ENCODE measurements around the gene MYL9.

The MYL9 gene

DNA sequence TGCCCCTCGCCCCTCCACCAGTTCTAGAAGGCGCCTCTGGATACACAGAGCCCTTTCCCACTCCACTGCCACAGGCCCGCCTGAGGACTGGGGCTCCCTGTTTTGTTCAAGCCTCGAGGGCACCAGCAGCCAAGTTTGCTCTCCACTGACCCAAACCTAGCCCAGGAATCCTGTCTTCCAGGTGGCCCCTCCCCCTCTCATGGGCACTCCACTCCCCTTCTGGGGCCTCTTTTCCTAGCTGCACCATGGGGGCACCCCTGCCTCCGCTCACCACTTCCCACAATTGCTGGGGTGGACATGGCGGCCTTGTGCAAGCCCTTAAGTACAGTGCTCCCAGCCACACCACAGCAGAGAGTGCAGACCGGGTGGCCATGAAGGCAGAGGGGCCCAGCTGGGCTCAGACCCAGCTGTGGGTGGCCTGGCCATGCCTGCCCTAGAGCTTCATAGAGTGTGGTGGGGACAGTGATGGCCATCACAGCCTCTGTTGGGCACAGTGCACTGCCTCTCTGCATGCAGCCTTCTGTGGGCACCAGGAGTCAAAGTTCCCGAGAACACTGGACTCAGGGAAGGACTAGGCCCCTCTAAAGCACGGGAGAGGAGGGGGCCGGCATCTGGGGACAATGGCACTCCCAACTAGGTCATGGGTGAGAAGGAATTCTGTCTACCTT is 1.3 kb downstream of the MYL9 start:
- no peak for TF ChIP-seq CTCF (IDR thresholded peaks at IDR 0.05)

- TF ChIP-seq CTCF (IDR thresholded peaks at IDR 0.05) = no peak
Measured at GRCh38 chr20:36543184-36544133, 2.1 kb downstream of the MYL9 start.

DNA sequence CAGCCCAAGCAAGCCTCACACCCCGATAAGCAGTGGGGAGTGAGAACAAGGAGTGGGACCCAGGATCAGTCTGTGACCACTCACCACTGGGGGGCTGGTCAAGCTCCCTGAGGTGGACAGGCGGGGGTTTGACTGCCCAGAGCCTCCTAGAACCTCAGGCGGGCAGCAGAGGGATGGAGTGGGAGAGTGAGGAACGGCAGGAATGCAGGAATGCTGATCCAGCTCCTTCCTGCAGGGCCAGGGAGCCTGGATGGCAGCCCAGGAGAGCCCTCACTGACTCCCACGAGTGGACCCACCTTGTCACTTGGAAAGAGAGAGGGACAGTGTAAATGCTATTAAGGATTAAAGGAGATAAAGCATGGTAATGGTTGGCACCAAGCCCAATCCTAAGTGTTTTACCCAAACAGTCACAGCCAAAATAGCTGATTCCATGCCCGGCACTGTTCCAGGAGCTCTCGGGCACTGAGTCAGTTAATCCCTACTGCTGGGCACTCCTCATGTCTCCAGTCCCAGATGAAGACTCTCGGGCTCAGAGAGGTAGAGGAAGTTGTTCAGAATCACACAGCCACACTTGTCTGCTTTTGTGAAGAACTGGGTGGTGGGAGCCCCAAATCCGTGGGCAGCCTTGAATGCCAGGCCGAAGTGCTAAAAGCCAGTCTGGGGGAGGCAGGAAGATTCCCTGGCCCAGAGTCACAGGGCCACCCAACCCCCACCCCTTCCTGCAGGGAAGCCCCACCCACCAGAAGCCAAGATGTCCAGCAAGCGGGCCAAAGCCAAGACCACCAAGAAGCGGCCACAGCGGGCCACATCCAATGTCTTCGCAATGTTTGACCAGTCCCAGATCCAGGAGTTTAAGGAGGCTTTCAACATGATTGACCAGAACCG is 3.1 kb downstream of the MYL9 start:
- TF ChIP-seq CTCF (IDR thresholded peaks at IDR 0.05) = no peak

- TF ChIP-seq CTCF (IDR thresholded peaks at IDR 0.05) = no peak
Measured at GRCh38 chr20:36546111-36546736, 4.9 kb downstream of the MYL9 start.

GRCh38 chr20:36547186-36548005 is 6.1 kb downstream of the MYL9 start:
- no peak for TF ChIP-seq CTCF (IDR thresholded peaks at IDR 0.05)

GRCh38 chr20:36548006-36548315 is 6.6 kb downstream of the MYL9 start:
- no peak for TF ChIP-seq CTCF (IDR thresholded peaks at IDR 0.05)

Data from LNCAP (cell line).